ENCODE measurements around the gene LRP5.

- TF ChIP-seq GATA2 (IDR thresholded peaks at IDR 0.05; ENCODE audit: low read depth, low read length) (no peak), GATA3 (IDR thresholded peaks at IDR 0.05; ENCODE audit: low read depth, low read length) (no peak)
Measured at GRCh38 chr11:68346462-68346790, 34.0 kb downstream of the LRP5 start.

All from SH-SY5Y (cell line).